Head of caudate nucleus (tissue), 42 donors: ENCODE measurements around the gene C10orf120.
A peak's percentile ranks its signal among the peaks of the same experiment; 100 is the strongest.

Experiments
- DNase-seq, 42 donors: peaks; one replicate each; pipeline versions ENCODE4 v3.0.0 to v3.0.0-alpha.2; 2020 to 2021; ENCODE audit warnings: mixed read lengths in 7 of 42
- intact Hi-C: fragments of 100-400 bp; cut with DNase I; formaldehyde crosslinking; loops from one replicate; pipeline ENCODE4 v1.15.0; 2022

Gene C10orf120

DNA sequence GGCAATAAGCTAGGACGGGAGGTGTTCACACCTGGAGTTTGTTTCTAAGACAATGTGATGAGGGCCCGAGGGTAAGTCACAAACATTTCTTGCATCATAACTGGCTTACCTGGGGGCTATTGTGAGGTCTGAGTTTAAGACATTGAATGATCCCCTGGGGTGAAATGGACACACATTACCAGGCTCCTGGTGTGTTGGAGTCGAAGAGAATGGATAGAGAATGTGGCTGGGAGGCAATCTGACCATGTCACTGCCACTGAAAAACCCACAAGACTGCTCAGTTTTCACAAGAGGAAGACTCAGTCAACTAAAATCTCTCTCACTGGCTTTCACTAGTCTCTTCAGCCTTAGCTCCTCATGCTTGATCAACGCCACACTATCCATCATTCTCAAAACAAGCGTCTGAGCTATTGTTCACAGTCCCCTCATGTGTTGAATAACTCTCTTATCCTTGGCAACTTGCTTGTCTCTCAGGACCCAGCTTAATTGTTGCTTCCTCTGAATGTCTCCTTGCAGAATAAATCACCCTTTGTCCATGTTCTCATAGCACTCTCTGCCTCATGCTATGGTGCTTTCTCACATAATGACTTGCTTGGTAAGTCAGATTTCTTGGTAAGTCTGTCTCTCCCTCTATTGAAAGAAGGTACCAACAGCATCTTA lies at the start of gene C10orf120:
C10orf120 (minus strand) TSS at position 51 of the 660 bp plus-strand sequence. CDS start 56 bp downstream, outside the sequence.
- intact Hi-C loops: loop anchor here (5.0 kb wide), 1 partner anchor 48 kb away; no protein-coding TSS in a partner anchor
- DNase-seq: no peak

DNA sequence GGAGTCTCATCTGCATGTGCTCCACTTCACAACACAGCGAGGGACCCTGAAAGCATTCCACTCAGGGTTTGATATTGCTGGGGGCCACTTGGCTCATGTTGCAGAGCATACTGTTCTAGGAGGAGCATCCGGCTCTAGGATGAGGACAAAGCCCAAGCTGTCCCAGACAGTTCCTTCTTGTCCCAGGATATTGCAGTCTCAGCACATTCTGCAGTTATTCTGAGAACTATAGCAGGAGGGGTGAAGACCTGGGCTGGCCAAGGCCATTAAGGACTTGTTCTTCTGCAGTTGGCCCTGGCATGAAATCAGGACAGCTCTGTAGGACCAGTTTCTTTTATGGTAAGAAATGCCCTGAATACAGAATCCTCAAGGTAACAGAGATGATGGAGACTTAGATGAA lies 48.9 kb upstream of the C10orf120 start:
- intact Hi-C loops: no loop called here
- no peak for DNase-seq

DNA sequence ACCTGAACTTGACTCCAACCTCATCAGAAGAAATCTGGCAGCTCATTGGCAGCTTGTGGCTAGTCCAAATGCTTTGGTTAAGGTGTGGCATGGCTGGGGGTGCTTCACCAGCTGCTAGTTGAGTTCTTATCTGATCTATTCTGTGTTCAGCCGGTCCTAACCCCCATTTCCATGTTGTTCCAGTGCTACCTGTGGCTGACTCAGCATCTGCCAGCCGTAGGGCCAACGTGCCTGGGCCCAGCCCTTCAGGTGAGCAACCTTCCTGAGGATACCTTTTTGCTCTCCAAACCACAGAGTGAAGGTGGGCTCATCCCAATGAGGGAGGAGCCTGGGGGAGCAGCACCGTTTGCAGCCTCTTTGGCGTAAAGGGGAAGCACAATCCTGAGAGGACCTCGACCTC lies 46.8 kb upstream of the C10orf120 start:
- no peak for DNase-seq
- intact Hi-C loops: no loop called here

DNA sequence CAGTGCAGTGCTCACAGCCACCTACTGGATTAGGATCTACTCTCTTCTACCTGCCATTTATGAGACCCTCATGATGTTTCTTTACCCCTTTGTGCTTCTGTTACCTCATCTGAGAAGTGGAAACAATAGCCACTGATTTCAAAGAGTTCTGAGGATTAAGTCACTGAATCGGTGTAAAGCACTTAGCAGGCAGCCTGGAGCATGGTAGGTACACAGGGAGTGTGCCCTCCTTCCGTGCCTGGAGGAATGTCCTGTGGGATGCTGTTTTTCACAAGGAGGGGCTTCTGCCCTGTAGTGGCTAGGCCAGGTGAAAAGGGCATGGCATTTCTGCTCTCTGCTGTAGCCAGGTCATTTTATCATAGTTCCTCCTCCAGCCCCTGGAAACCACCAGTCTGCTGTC lies 44.6 kb upstream of the C10orf120 start:
- intact Hi-C loops: no loop called here
- DNase-seq: no peak

DNA sequence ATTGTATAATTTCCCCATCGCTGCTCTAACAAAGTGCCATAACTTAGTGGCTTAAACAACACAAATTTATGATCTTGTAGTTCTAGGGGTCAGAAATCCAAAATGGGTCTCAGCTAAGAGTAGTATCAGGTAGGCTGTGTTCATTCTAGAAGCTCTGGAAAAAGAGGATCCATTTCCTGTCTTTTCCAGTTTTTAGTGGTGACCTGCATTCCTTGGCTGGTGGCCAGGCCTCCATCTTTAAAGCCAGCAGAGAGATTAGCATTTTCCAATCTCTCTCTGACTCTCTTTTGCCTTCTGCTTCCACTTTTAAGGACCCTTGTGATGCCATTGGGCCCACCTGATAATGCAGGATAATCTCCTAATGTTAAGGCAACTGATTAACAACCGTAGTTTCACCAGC lies 41.0 kb upstream of the C10orf120 start:
- intact Hi-C loops: no loop called here
- DNase-seq: no peak

DNA sequence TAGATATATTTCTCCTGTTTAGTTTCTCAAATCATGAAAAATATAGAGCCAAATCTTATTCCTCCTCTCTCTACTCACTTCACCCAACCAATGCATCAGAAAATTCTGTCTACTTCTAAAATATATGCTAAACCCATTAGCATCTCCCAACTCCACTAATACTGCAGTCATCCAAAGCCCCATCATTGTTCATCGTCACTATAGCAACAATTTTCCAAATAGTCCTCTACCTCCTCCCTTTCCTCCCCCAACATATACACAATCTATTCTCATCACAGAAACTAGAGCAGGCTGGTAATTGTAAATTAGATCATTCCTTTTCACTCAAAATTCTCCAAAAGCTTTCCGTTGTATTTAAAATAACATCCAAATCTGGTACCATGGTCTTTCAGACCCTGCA lies 38.4 kb upstream of the C10orf120 start:
- intact Hi-C loops: no loop called here
- DNase-seq: peak in 4 of 42 donors; percentile 22 to 27 (median 24)

DNA sequence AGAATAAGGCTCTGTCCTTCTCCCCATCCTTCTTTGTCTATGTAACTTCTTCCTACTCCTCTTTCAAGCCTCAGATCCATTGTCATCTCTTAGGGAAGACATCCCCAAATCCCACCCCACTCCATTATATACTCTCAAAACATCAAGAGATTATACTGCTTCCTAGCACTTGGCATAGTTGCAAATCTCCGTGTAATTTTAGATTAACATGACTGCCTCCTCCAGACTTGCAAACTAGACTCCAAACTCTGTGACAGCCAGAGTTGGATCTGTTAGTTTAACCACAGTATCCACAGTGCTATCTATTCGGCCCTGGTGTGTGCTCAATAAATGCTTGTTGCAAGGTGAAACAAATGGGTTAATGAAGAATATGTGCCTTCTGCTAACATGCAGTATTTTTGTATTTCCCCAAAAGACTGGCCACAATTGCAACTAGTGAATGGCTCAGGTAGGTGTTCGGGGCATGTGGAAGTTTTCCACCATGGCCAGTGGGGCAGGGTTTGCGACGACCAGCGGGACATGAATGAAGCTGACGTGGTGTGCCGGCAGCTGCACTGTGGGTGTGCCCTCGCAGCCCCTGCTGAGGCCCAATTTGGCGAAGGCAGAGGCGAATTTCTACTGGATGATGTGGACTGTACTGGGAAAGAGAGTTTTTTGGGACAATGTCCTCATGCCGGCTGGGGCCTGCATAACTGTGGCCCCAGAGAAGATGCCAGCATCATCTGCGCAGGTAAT lies 34.5 kb upstream of the C10orf120 start:
- intact Hi-C loops: no loop called here

DNA sequence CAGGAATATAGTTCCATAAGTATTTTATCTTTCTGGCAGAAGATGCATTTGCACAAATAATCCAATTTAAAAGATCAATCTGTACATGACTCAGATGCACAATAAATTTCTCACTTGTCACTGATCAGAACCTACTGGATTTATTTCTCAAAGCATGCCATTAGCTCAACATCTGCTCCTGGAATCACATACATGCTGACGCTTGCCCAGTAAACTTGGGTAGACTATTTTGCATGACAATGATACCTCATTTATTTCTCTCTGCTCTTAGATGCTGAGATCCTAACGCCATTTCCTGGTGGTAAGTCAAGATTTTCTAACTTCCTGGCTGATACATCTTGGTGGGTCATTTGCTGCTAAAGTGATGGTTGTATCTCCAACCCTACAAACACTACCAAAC lies 33.8 kb upstream of the C10orf120 start:
- DNase-seq: no peak
- intact Hi-C loops: no loop called here

More for the DNA sequence above, 34.5 kb upstream of the C10orf120 start:
- peak in 4 of 42 donors; percentile 9 to 40 (median 26) for DNase-seq

DNA sequence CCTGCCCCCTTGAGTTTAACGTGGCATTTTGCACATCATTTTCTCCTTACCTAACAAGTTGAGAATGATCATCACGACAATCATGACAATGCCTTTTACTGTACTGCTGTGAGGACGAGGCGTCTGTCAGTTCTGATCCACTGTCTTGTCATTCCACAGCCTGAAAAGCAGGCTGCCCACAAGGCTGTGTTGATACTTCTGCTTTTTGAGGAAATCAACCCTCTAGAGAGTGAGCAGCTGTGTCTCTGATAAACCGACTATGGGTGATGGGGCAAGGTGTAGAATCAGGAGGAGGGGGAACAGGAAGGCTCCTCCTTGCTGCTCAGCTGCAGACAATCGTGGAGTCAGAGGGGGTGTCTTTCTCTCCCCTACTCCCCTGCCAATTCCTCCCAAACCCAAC lies 30.6 kb upstream of the C10orf120 start:
- intact Hi-C loops: no loop called here
- no peak for DNase-seq

DNA sequence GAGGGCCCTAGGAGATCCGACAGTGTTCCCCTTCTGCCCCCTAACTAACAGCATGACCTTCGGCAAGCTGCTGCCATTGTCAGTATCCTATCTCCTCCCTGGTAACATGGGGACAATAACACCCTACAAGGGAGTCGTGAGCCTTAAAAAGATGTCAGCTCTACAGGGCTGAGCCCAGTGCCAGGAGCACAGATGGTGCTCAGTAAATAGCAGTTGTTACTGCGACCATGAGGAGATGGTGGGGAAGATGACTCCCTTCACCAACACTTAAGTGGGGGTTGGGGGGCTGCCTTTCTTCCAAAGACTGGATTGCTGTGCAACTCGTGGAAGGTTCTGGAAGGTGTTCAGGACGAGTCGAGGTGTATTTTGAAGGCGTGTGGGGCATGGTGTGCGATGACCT lies 29.5 kb upstream of the C10orf120 start:
- DNase-seq: no peak
- intact Hi-C loops: no loop called here

DNA sequence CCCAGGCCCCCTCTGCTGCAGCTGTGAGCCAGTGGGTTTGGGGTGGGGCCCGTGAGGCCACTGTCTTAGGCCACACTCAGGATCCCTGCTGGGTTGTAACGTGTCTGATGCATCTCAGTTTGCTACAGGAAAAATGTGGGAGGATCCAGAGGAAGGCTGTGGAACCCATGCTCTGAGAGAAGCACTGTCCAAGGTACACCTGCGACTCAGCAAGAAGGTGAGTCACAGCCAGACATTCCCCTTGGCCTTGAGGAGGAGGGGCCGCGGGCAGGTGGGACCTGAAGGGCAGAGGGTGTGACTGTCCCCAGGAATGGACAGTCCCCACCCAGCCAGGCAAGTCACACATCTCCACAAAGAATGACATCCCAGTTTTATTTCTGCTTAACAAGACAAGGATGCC lies 27.8 kb upstream of the C10orf120 start:
- intact Hi-C loops: no loop called here
- DNase-seq: no peak

DNA sequence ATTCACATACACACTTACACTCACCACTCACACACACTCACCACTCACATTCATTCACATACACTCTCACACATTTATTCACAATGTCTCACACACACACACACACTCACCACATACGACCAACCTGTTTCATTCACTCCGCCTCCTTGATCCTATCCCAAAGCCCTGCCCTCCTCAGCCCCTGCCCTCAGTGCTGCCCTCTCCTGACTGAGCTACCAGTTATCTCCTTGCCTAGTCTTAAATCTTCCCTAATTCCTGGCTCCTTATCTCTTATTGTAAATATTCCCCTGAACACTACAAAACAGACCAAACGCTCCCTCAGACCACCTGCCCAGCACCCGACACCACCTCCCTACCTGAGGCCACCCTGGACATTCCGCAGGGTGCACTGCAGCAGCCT lies 26.1 kb upstream of the C10orf120 start:
- intact Hi-C loops: no loop called here

DNA sequence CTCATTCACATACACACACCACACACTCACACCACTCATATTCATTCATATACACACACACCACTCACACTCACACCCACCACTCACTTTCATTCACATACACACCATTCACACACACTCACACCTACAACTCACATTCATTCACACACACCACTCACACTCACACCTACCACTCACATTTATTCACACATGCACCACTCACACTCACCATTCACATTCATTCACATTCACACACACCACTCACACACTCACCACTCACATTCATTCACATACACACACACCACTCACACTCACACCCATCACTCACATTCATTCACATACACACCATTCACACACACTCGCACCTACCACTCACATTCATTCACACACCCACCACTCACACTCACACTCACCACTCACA lies 25.4 kb upstream of the C10orf120 start:
- intact Hi-C loops: no loop called here
- DNase-seq: no peak

More for the DNA sequence above, 26.1 kb upstream of the C10orf120 start:
- DNase-seq: no peak

DNA sequence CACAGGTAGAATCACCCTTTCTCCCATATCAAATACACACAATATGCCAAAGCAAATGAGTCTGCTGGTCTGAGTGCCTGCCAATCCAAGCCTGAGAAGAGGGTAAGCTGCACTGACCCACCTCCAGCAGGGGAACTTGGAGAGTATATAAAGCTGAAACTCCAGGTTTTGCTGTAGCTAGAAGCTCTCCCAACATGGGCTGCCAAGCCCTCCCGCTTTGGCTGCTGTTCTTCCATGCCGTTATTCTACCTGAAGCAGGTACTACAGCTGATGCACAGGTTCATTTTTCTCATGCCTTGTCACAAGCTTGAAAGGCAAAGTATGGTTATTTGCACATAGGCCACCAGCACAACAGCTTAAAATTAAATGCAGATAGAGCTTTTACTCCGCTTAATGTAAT lies 21.5 kb upstream of the C10orf120 start:
- intact Hi-C loops: no loop called here
- DNase-seq: no peak

DNA sequence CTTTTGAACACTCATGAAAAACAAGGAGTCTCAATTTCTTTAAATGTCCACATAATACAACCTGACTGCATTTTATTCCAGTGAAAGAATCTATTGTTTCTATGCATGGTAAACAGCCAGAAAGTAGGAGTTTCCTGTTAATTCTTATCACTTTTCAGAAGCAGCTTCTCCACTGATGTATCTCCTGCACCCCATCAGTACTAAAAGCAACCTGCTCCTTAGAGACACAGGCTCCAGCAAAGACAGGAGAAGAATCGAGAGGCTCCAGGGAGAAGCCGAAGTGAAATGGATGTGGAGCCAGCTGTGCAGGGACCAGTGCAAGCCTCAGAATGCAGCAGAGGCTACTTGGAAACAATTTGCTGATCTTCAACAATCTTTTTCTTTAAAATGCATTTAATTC lies 16.4 kb upstream of the C10orf120 start:
- intact Hi-C loops: no loop called here
- DNase-seq: peak in 1 of 42 donors; percentile 8

DNA sequence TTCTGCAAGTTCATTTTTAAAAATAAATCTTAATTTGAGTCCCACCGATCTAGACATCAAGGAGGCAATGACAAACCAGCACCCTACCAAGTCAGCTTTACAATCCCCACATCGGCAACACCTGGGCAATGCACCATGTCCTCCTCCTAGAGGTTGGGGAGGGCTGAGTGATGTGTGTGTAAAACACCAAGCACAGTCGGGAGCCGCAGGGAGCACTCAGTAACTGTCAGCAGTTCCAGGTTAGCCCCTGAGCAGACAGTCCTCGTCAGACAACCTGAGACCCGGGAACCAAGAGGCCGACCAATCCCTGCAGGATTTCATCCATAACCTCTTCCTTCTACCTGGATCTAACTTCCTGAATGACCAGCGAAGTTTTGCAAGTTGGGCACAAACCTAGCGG lies 15.9 kb upstream of the C10orf120 start:
- peak in 1 of 42 donors; percentile 13 for DNase-seq
- intact Hi-C loops: no loop called here

DNA sequence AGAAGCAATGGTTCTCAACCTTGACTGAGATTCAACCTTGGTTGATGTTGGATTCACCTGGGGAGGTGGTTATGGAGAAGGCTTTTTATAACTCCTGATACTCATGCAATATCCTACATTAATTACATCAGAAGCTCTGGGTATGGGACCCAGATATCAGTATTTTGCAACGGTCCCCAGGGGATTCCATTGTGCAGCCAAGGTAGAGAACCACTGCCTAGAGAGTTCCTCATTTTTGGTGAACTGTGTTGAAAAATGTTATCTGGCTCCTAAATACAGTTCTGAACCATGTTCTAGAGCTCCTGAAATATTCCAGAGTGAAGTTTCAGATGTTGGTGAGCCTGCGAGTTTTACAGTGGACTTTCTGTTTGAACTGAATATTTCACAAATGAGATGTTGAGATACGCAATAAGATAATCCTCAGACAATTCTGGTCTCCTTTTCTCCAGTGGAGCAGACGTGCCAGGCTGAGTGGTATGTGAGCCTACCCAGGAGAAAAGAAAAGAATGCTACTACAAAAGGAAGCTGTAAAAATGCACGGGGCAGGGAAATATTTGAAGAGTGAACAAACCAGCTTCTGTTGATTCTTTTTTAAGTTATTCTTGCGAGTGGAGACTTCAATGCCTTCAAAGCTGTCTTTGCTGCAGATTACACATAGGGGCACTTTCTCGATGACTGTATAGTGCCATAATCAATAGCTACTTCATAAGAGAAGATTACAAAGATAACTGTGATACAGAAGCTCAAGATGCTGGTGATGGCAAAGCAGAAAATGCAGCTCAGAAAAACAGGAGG lies 13.6 kb upstream of the C10orf120 start:
- peak in 1 of 42 donors; percentile 32 for DNase-seq
- intact Hi-C loops: no loop called here

DNA sequence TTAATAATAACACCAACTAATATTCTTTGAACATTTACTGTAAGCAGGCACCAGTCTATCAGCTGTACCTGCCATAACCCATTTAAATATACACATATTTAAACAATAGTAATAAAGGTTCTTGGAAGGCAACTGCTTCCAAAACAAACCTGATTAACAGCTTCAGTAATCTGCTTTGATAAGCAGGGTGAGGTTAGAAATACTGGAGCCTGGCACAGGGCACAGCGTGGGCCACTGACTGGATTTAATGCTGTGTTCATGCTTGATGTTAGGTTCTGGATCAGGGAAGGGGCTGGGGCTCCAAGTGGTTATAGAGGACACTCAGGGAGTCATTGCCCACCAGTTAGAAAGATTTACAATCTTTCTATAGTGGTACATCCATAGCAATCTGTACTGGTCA lies 10.9 kb upstream of the C10orf120 start:
- DNase-seq: no peak
- intact Hi-C loops: no loop called here

DNA sequence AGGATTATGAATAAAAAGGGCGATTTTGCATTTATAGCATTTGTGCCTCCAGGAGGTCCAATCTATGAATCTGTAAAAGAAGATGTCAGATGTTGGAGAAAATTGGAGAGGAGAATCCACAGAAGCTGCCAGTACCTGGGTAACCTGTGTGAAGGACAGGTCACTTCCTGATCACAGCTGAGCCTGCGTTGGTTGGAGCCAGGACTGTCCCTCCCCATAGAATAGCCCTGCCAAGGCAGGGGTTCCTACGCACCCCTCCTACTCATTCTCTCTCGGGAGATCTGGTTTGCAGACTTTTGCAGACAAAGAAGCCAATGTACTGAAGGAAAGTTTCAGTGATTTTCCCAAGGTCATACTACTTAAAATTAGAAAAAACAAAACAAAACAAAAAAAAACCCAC lies 10.3 kb upstream of the C10orf120 start:
- intact Hi-C loops: no loop called here

DNA sequence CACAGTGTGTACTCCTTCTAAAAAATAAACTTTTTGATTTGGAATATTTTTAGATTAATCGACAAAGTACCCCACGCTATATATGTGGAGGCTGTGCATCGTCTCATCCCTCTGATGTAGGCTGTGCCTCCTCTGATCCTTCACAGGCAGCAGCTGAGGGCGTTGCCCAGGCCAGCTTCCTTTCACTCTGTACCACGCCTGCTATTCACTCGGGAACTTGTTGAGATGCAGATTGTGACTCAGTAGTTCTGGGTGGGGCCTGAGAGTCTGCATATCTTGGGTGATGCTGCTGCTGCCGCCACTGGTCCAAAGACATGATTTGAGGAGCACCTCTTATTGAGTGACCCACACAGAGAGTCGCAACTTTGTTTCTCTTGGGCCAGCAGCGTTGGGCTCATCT lies 7.9 kb upstream of the C10orf120 start:
- intact Hi-C loops: no loop called here

More for the DNA sequence above, 10.3 kb upstream of the C10orf120 start:
- DNase-seq: no peak

More for the DNA sequence above, 7.9 kb upstream of the C10orf120 start:
- DNase-seq: no peak
